ENCODE measurements around the gene CD96. TPM values are rescaled to one million over a fixed set of nuclear protein-coding genes. Genes with fewer than 3 reads are reported as not detected.

The CD96 gene
- total RNA-seq, 1 donor from 2014 or later, result 0.17 TPM

DNA sequence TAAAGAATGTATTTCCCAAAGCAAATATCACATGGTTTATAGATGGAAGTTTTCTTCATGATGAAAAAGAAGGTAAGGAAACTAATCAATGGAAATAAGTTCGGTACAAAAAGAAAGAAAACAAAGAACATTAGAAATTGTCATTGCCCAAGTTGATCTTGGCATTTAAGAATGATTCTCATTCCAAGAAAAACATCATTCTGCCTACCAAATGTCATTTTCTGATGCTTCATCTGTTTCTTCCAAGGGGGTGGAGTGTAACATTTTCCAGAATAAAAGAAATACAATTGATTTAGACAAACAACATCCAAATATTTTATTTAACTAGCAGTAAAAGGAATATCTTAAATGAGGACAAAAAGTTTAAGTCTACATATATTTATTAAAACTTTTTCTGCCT is 56.1 kb downstream of the CD96 start:
- H3K36me3 Mint-ChIP-seq (ENCODE audit: low read depth), result no peaks in the 10 kb centered on the region
- H3K9me3 Mint-ChIP-seq (ENCODE audit: low read depth), result no peaks in the 10 kb centered on the region
- TF ChIP-seq, protein P1, sequence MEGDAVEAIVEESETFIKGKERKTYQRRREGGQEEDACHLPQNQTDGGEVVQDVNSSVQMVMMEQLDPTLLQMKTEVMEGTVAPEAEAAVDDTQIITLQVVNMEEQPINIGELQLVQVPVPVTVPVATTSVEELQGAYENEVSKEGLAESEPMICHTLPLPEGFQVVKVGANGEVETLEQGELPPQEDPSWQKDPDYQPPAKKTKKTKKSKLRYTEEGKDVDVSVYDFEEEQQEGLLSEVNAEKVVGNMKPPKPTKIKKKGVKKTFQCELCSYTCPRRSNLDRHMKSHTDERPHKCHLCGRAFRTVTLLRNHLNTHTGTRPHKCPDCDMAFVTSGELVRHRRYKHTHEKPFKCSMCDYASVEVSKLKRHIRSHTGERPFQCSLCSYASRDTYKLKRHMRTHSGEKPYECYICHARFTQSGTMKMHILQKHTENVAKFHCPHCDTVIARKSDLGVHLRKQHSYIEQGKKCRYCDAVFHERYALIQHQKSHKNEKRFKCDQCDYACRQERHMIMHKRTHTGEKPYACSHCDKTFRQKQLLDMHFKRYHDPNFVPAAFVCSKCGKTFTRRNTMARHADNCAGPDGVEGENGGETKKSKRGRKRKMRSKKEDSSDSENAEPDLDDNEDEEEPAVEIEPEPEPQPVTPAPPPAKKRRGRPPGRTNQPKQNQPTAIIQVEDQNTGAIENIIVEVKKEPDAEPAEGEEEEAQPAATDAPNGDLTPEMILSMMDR (IDR thresholded peaks at IDR 0.05), result no peak
- no peak for DNase-seq (ENCODE audit: low spot score)
- no peaks in the 10 kb centered on the region for H3K27me3 Mint-ChIP-seq (ENCODE audit: low read depth)
- no peak overlapping the region for H3K27ac Mint-ChIP-seq (ENCODE audit: unreplicated experiment)
- peaks cover 31% of the 10 kb centered on the region for H3K4me1 Mint-ChIP-seq (ENCODE audit: low read depth)
- no peak overlapping the region for H3K4me3 Mint-ChIP-seq (ENCODE audit: unreplicated experiment)

DNA sequence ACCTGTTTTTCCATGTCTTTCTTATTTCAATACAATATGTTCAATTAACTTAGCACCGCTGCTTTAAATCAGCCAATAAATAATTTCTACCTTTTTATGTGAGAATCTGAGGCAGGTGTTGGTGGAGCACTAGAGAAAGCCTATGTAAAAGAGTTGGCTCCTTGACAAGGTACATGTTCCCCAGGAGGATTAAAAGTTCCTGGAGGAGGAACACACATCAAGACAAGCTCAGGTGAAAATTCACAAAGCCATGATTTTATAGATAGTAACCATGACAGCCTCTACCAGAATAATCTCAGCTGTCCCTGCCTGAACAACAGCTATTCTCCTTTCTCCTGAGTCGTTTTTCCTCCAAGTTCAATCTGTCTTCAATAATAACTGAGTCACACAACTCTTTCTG is 56.6 kb downstream of the CD96 start:
- Mint-ChIP-seq H3K4me1 (ENCODE audit: low read depth) (peaks cover 28% of the 10 kb centered on the region), H3K36me3 (ENCODE audit: low read depth) (no peaks in the 10 kb centered on the region), H3K27ac (ENCODE audit: unreplicated experiment) (no peak overlapping the region), H3K4me3 (ENCODE audit: unreplicated experiment) (no peak overlapping the region), H3K27me3 (ENCODE audit: low read depth) (no peaks in the 10 kb centered on the region), H3K9me3 (ENCODE audit: low read depth) (no peaks in the 10 kb centered on the region)
- TF ChIP-seq, protein P1 (IDR thresholded peaks at IDR 0.05), result no peak
- DNase-seq (ENCODE audit: low spot score), result no peak

DNA sequence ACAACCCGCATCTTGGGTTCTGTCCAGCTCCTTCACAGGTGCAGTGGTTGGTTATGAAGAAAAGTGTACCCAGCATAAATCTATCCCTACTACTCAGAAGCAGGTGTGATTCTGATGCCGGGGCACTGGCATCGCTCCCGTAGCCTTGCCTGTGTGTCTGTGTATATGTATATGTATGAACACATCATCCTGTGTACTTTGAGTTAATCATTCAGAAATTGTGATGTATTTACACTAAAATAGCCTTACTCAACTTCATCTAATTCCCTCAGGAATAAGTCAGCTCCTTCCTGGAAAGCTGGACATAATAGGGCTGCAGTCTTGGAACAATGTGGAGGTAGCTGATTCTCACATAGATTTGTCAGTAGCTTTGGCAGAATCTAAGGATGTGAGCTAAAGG is 59.8 kb downstream of the CD96 start:
- no peaks in the 10 kb centered on the region for H3K36me3 Mint-ChIP-seq (ENCODE audit: low read depth)
- no peaks in the 10 kb centered on the region for H3K27me3 Mint-ChIP-seq (ENCODE audit: low read depth)
- H3K9me3 Mint-ChIP-seq (ENCODE audit: low read depth), result no peaks in the 10 kb centered on the region
- TF ChIP-seq, protein P1 (IDR thresholded peaks at IDR 0.05), result no peak
- H3K27ac Mint-ChIP-seq (ENCODE audit: unreplicated experiment), result no peak overlapping the region
- peaks cover 14% of the 10 kb centered on the region for H3K4me1 Mint-ChIP-seq (ENCODE audit: low read depth)
- DNase-seq (ENCODE audit: low spot score), result no peak
- H3K4me3 Mint-ChIP-seq (ENCODE audit: unreplicated experiment), result no peak overlapping the region

DNA sequence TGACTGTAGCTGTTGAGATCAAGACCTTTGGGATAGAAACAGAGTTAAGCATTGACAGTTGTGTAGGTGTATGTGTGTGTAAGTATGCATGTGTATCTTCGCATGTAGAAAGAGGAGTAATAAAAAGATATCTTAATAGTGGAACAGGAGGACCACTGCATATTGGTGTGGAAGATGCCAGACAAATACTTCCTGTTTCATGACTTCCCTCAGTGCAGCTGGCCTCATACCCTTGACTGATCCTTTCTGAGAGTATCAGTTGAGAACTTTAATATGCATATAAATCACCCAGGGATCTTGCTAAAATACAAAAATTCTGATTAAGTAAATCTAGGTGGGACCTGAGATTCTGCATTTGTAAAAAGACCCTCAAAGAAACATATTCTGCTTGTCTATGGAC is 61.7 kb downstream of the CD96 start:
- H3K27me3 Mint-ChIP-seq (ENCODE audit: low read depth), result no peaks in the 10 kb centered on the region
- H3K4me3 Mint-ChIP-seq (ENCODE audit: unreplicated experiment), result no peak overlapping the region
- H3K27ac Mint-ChIP-seq (ENCODE audit: unreplicated experiment), result no peak overlapping the region
- H3K9me3 Mint-ChIP-seq (ENCODE audit: low read depth), result no peaks in the 10 kb centered on the region
- peaks cover 2% of the 10 kb centered on the region for H3K4me1 Mint-ChIP-seq (ENCODE audit: low read depth)
- no peaks in the 10 kb centered on the region for H3K36me3 Mint-ChIP-seq (ENCODE audit: low read depth)
- DNase-seq (ENCODE audit: low spot score), result no peak
- TF ChIP-seq, protein P1 (IDR thresholded peaks at IDR 0.05), result no peak

DNA sequence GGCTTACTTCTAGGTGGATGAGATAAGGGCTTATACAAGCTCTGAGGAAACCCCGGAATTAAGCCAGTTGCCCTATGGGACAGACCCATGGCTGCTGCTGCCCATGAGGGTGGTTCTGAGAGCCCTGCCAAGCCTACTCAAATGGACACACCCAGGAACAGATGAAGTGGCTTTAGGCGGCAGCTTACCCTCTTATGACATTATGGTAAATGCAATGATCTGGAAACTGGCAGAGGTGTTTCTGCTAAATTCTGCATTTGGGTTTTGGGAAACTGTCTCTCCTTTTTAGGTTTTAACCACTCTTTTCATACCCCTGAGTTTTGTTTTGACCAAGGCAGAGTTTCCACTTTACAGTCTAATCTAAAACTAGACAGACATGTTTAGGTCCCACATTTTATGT is 62.1 kb downstream of the CD96 start:
- no peak for DNase-seq (ENCODE audit: low spot score)
- TF ChIP-seq, protein P1 (IDR thresholded peaks at IDR 0.05), result no peak
- H3K27ac Mint-ChIP-seq (ENCODE audit: unreplicated experiment), result no peak overlapping the region
- no peaks in the 10 kb centered on the region for H3K27me3 Mint-ChIP-seq (ENCODE audit: low read depth)
- H3K4me1 Mint-ChIP-seq (ENCODE audit: low read depth), result peaks cover 2% of the 10 kb centered on the region
- no peak overlapping the region for H3K4me3 Mint-ChIP-seq (ENCODE audit: unreplicated experiment)
- H3K9me3 Mint-ChIP-seq (ENCODE audit: low read depth), result no peaks in the 10 kb centered on the region
- no peaks in the 10 kb centered on the region for H3K36me3 Mint-ChIP-seq (ENCODE audit: low read depth)
